Fibroblast of lung (primary cell): ENCODE measurements around the gene TBCK. TPM values are rescaled to one million over a fixed set of nuclear protein-coding genes. Genes with fewer than 3 reads are reported as not detected.

ENCODE experiments used
- DNase-seq, 2 donors: peaks; one replicate each; pipeline versions ENCODE4 v3.0.0 to v3.0.0-alpha.2; 2010; ENCODE audit warnings: low read depth in 2 of 2
- H2AFZ ChIP-seq: 2 replicates; pipeline ENCODE4 v1.5.1; 2012; ENCODE audit warnings: low read length, control low read depth, inconsistent platforms
- H3K27ac ChIP-seq: 2 replicates; pipeline ENCODE4 v1.5.1; 2011; ENCODE audit warnings: low read length, control low read depth; ENCODE audit not compliant: insufficient read depth
- H3K27me3 ChIP-seq: 2 replicates; pipeline ENCODE4 v1.5.1; 2011; ENCODE audit warnings: mild to moderate bottlenecking, low read length; ENCODE audit not compliant: control insufficient read depth, insufficient read depth
- H3K36me3 ChIP-seq: 2 replicates; pipeline ENCODE4 v1.5.1; 2011; ENCODE audit warnings: low read length; ENCODE audit not compliant: control insufficient read depth, insufficient read depth
- H3K4me1 ChIP-seq: 2 replicates; pipeline ENCODE4 v1.5.1; 2011; ENCODE audit warnings: low read length; ENCODE audit not compliant: control insufficient read depth, insufficient read depth; ENCODE audit errors: extremely low read depth
- H3K4me2 ChIP-seq: 2 replicates; pipeline ENCODE4 v1.5.1; 2011; ENCODE audit warnings: low read length, control low read depth; ENCODE audit not compliant: insufficient read depth; ENCODE audit errors: extremely low read depth
- H3K4me3 ChIP-seq, 4 experiments: fragments of 200-600 bp in 1 of 4; sonication (generic) in 1 of 4; replicated peaks in 1 of 4; 2 replicates each; pipeline ENCODE4 v1.5.1; 2011 to 2016; ENCODE audit warnings: low read length in 4 of 4, low read depth in 3 of 4, mild to moderate bottlenecking in 3 of 4, control low read depth in 2 of 4, inconsistent platforms in 1 of 4, mixed read lengths in 1 of 4; ENCODE audit not compliant: insufficient read depth in 1 of 4; ENCODE audit errors: control extremely low read depth in 1 of 4
- H3K79me2 ChIP-seq: 2 replicates; pipeline ENCODE4 v1.5.1; 2012; ENCODE audit warnings: mild to moderate bottlenecking, low read length, inconsistent platforms; ENCODE audit not compliant: control insufficient read depth, insufficient read depth
- H3K9ac ChIP-seq: 2 replicates; pipeline ENCODE4 v1.5.1; 2011; ENCODE audit warnings: mild to moderate bottlenecking, low read length, control low read depth; ENCODE audit not compliant: insufficient read depth
- H3K9me3 ChIP-seq: 2 replicates; pipeline ENCODE4 v1.5.1; 2012; ENCODE audit warnings: low read depth, low read length; ENCODE audit not compliant: control insufficient read depth, insufficient read depth
- H4K20me1 ChIP-seq: 2 replicates; pipeline ENCODE4 v1.5.1; 2011; ENCODE audit warnings: low read length; ENCODE audit not compliant: control insufficient read depth, insufficient read depth; ENCODE audit errors: extremely low read depth
- EZH2 ChIP-seq: IDR thresholded peaks from 2 replicates; pipeline ENCODE4 v1.5.1; 2012; ENCODE audit warnings: low read length, control low read depth, mild to moderate bottlenecking; ENCODE audit errors: missing control alignments
- polyA plus RNA-seq, 2 donors: library from polyadenylated mRNA; depleted of rRNA in 1 of 2; stranded (reverse) in 1 of 2; unstranded in 1 of 2; fragments of >200 nt; gene quantifications; 2 replicates each; pipeline ENCODE4 v1.2.1, GENCODE V29; 2011 to 2012; ENCODE audit warnings: missing spikeins in 1 of 2
- total RNA-seq: library from RNA; depleted of rRNA; stranded (reverse); fragments of >200 nt; gene quantifications from 2 replicates; pipeline ENCODE4 v1.2.1, GENCODE V29; 2014
- TF ChIP-seq, protein P1 (sequence below), 2 donors: IDR thresholded peaks in 1 of 2; conservative IDR thresholded peaks in 1 of 2; 1 replicate in 1 of 2; 2 replicates in 1 of 2; pipeline ENCODE4 v1.5.1; 2011 to 2012; ENCODE audit warnings: low read length in 2 of 2, control low read depth in 1 of 2, inconsistent platforms in 1 of 2, low read depth in 1 of 2, mild to moderate bottlenecking in 1 of 2

TBCK gene
- total and polyA plus RNA-seq, 2 donors (not counting 1 experiment from before 2014, with no cell fraction given) = 29.0 to 69.9 TPM

- Histone ChIP-seq H3K4me1 (peaks cover 4% of the 10 kb centered on the region), H3K27me3 (no peaks in the 10 kb centered on the region), H3K9me3 (no peaks in the 10 kb centered on the region), H3K27ac (no peak overlapping the region), H3K9ac (no peak overlapping the region), H3K36me3 (no peaks in the 10 kb centered on the region), H3K4me3 (no peak overlapping the region), H4K20me1 (no peaks in the 10 kb centered on the region), H3K4me2 (no peak overlapping the region), H3K79me2 (no peaks in the 10 kb centered on the region), H2AFZ (no peak overlapping the region)
- peak; percentile 86 to 88 for DNase-seq
- TF ChIP-seq, protein P1, sequence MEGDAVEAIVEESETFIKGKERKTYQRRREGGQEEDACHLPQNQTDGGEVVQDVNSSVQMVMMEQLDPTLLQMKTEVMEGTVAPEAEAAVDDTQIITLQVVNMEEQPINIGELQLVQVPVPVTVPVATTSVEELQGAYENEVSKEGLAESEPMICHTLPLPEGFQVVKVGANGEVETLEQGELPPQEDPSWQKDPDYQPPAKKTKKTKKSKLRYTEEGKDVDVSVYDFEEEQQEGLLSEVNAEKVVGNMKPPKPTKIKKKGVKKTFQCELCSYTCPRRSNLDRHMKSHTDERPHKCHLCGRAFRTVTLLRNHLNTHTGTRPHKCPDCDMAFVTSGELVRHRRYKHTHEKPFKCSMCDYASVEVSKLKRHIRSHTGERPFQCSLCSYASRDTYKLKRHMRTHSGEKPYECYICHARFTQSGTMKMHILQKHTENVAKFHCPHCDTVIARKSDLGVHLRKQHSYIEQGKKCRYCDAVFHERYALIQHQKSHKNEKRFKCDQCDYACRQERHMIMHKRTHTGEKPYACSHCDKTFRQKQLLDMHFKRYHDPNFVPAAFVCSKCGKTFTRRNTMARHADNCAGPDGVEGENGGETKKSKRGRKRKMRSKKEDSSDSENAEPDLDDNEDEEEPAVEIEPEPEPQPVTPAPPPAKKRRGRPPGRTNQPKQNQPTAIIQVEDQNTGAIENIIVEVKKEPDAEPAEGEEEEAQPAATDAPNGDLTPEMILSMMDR (conservative IDR thresholded peaks at IDR 0.05 in 1 of 2, IDR thresholded peaks at IDR 0.05 in 1 of 2; ENCODE audit: low read depth in 1 of 2, low read length in 2 of 2) = no peak
- no peak for TF ChIP-seq EZH2
Measured at GRCh38 chr4:106062452-106062875, 253.5 kb downstream of the TBCK start.

- no peaks in the 10 kb centered on the region for H3K79me2 ChIP-seq
- H4K20me1 ChIP-seq = no peaks in the 10 kb centered on the region
- H3K9ac ChIP-seq = no peak overlapping the region
- H3K4me1 ChIP-seq = peaks cover 4% of the 10 kb centered on the region
- H3K27me3 ChIP-seq = no peaks in the 10 kb centered on the region
- DNase-seq = peak in 1 of 2 donors; percentile 22
- no peaks in the 10 kb centered on the region for H3K9me3 ChIP-seq
- no peak overlapping the region for H3K4me3 ChIP-seq
- TF ChIP-seq, protein P1 (conservative IDR thresholded peaks at IDR 0.05 in 1 of 2, IDR thresholded peaks at IDR 0.05 in 1 of 2; ENCODE audit: low read depth in 1 of 2, low read length in 2 of 2) = no peak
- no peak for TF ChIP-seq EZH2
- H3K36me3 ChIP-seq = no peaks in the 10 kb centered on the region
- H2AFZ ChIP-seq = no peak overlapping the region
- H3K27ac ChIP-seq = no peak overlapping the region
- H3K4me2 ChIP-seq = no peak overlapping the region
Measured at GRCh38 chr4:106058921-106059320, 257.1 kb downstream of the TBCK start.

DNA sequence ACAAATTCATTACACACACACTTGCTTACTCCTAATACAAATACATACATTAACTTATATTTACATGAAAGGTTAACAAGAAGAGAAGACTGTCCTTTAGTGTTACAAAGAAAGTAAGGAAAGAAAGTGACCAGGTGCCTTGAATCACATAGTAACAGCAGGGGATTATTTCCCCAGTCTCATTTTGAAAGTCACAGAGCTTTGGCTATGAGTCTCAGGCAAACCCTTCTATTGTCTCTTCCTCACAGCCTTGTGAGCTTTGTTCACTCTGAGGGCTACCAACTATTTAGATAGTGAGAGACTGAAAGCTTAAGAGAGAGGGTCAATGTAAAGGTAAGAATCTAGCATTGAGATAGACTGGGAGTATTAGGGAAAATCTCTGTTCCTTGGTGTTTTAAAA is 259.1 kb downstream of the TBCK start:
- no peak for TF ChIP-seq EZH2
- TF ChIP-seq, protein P1 (conservative IDR thresholded peaks at IDR 0.05 in 1 of 2, IDR thresholded peaks at IDR 0.05 in 1 of 2; ENCODE audit: low read depth in 1 of 2, low read length in 2 of 2) = no peak
- Histone ChIP-seq H3K4me3 (no peak overlapping the region), H3K9me3 (no peaks in the 10 kb centered on the region), H3K4me1 (no peaks in the 10 kb centered on the region), H3K36me3 (no peaks in the 10 kb centered on the region), H3K27me3 (no peaks in the 10 kb centered on the region), H3K27ac (no peak overlapping the region), H2AFZ (no peak overlapping the region), H4K20me1 (no peaks in the 10 kb centered on the region), H3K79me2 (no peaks in the 10 kb centered on the region), H3K9ac (no peak overlapping the region), H3K4me2 (no peak overlapping the region)
- DNase-seq = no peak
